Stomach (tissue), 9 donors: ENCODE measurements around the gene THBS4. TPM values are rescaled to one million over a fixed set of nuclear protein-coding genes. Genes with fewer than 3 reads are reported as not detected.
"Not testable (repeated sequence)": the region's sequence is repeated elsewhere in the genome, so short reads cannot be mapped to it uniquely, and the experiment has no call there.

Source experiments
- DNase-seq, 2 donors: peaks; one replicate each; pipeline versions ENCODE4 v3.0.0 to v3.0.0-alpha.2; 2013 to 2019
- H3K27ac ChIP-seq, 5 donors: fragments of 200-600 bp in 4 of 5; sonication (generic) in 4 of 5; one replicate each; pipeline ENCODE4 v1.5.1; 2013 to 2019; ENCODE audit warnings: mild to moderate bottlenecking in 1 of 5, moderate library complexity in 1 of 5
- H3K27me3 ChIP-seq, 3 donors: fragments of 200-600 bp; sonication (generic); one replicate each; pipeline ENCODE4 v1.5.1; 2017 to 2019; ENCODE audit warnings: mixed run types in 1 of 3
- H3K36me3 ChIP-seq, 4 donors: fragments of 200-600 bp; sonication (generic); 1 replicate in 3 of 4; 2 replicates in 1 of 4; pipeline ENCODE4 v1.5.1; 2016 to 2019
- H3K4me1 ChIP-seq, 4 donors: fragments of 200-600 bp; sonication (generic); one replicate each; pipeline ENCODE4 v1.5.1; 2016 to 2019
- H3K4me3 ChIP-seq, 4 donors: fragments of 200-600 bp; sonication (generic) in 3 of 4; one replicate each; pipeline ENCODE4 v1.5.1; 2016 to 2019; ENCODE audit warnings: mild to moderate bottlenecking in 1 of 4
- H3K9me3 ChIP-seq, 4 donors: fragments of 200-600 bp; sonication (generic); one replicate each; pipeline ENCODE4 v1.5.1; 2016 to 2019
- EP300 ChIP-seq: sonication (generic); formaldehyde crosslinking; IDR thresholded peaks from one replicate; pipeline ENCODE4 v1.6.1; 2017; ENCODE audit warnings: antibody characterized with exemption
- POLR2A ChIP-seq, 4 donors: fragments of 450-650 bp; IDR thresholded peaks; one replicate each; pipeline ENCODE4 v1.6.1; 2016; ENCODE audit warnings: antibody characterized with exemption in 4 of 4, control low read depth in 2 of 4, mild to moderate bottlenecking in 1 of 4, moderate library complexity in 1 of 4
- POLR2AphosphoS5 ChIP-seq, 3 donors: sonication (generic); formaldehyde crosslinking; IDR thresholded peaks; one replicate each; pipeline ENCODE4 v1.6.1; 2016; ENCODE audit warnings: antibody characterized with exemption in 3 of 3
- WGBS, 5 donors: extraction: QIAGEN DNeasy Blood & Tissue Kit in 3 of 5; methylation state at CpG; one replicate each; pipeline versions ENCODE4 v1.1.5 to v1.1.7; 2013 to 2018; 5-methylcytosine and 5-hydroxymethylcytosine counted together
- intact Hi-C: fragments of 100-400 bp; cut with DNase I; formaldehyde crosslinking; loops from one replicate; pipeline ENCODE4 v1.15.1; 2023; ENCODE audit warnings: low total_unique reads
- polyA plus RNA-seq, 3 donors: library from polyadenylated mRNA; stranded (reverse); fragments of 200-250 nt; gene quantifications; one replicate each; pipeline ENCODE4 v1.2.3, GENCODE V29; 2013
- total RNA-seq, 5 donors: library from RNA; depleted of rRNA; stranded (reverse); fragments of >200 nt; gene quantifications; one replicate each; pipeline versions ENCODE4 v1.1.0 to v1.2.3, GENCODE V29; 2014 to 2016
- TF ChIP-seq, protein P1 (sequence below), 7 experiments: fragments of 450-650 bp in 4 of 7; fragments of 200-600 bp in 3 of 7; sonication (generic) in 3 of 7; IDR thresholded peaks; one replicate each; pipeline ENCODE4 v1.5.1; 2016 to 2019; ENCODE audit warnings: antibody characterized with exemption in 7 of 7, control low read depth in 2 of 7, mild to moderate bottlenecking in 1 of 7
- donor health status: healthy with polysubstance abuse.
- donor health status: Bipolar disorder and iron deficiency.
- donor health status: healthy.

The THBS4 gene
- total and polyA plus RNA-seq, 8 donors = 0.19 to 38.2 (median 6.7) TPM; not detected in 1

DNA sequence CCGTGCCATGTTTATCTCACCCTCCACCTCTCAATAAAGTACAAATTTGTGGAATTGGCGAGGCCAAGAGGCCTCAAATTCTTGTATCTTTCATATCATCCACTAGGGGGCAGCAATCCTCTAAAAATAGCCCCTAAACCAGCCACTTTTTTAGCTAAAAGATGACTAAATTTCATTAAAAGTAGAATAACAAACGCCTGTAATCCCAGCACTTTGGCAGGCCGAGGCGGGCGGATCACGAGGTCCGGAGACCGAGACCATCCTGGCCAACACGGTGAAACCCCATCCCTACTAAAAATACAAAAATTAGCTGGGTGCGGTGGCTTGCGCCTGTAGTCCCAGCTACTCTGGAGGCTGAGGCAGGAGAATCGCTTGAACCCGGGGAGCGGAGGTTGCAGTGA, 56.6 kb downstream of the THBS4 start:
- peaks cover 0 to 22% (median 0%) of the 10 kb centered on the region in 4 donors for H3K4me1 ChIP-seq
- H3K9me3 ChIP-seq, H3K36me3 ChIP-seq, H3K27me3 ChIP-seq, H3K4me3 ChIP-seq: not testable (repeated sequence)
- H3K27ac ChIP-seq = peak overlapping the region in 2 of 5 donors; percentile 14 to 51
- 24 to 34% (median 30%) methylated on average over 15 of the region's 15 CpGs for WGBS, 5 donors
- TF ChIP-seq, protein P1, sequence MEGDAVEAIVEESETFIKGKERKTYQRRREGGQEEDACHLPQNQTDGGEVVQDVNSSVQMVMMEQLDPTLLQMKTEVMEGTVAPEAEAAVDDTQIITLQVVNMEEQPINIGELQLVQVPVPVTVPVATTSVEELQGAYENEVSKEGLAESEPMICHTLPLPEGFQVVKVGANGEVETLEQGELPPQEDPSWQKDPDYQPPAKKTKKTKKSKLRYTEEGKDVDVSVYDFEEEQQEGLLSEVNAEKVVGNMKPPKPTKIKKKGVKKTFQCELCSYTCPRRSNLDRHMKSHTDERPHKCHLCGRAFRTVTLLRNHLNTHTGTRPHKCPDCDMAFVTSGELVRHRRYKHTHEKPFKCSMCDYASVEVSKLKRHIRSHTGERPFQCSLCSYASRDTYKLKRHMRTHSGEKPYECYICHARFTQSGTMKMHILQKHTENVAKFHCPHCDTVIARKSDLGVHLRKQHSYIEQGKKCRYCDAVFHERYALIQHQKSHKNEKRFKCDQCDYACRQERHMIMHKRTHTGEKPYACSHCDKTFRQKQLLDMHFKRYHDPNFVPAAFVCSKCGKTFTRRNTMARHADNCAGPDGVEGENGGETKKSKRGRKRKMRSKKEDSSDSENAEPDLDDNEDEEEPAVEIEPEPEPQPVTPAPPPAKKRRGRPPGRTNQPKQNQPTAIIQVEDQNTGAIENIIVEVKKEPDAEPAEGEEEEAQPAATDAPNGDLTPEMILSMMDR (IDR thresholded peaks at IDR 0.05) = peak in 5 of 7 experiments; percentile 39 to 81 (median 73)
- intact Hi-C loops = loop anchor here (5.0 kb wide), 1 partner anchor 216 kb away; no protein-coding TSS in a partner anchor
- peak in 1 of 2 donors; percentile 81 for DNase-seq

DNA sequence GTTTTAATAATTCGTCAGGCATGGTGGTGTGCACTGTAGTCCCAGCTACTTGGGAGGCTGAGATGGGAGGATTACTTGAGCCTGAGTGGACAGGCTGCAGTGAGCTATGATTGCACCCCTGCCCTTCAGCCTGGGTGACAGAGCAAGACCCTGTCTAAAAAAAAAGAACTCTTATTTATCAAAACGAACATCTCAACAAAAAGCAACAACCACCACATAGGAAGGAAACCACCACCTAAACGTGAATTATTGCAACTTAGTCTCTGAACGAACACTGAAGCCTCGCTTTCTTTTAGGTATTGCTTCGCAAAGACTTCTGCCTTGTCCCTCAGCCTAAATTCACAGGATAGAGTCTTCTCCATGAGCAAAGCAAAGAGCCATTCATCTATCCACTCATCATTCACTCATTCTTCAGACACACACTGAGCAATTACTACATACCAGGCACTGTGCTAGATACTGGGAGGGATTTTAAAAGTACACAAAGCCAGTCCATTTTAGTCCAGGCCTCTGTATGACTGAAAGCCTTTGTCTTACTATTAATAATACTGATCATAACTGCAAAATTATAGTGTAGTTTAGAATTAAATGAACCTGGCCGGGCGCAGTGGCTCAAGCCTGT, 57.4 kb downstream of the THBS4 start:
- H3K4me3 ChIP-seq = no peak overlapping the region
- H3K4me1 ChIP-seq = peaks cover 0 to 22% (median 0%) of the 10 kb centered on the region in 4 donors
- no peaks in the 10 kb centered on the region for H3K36me3 ChIP-seq
- peak overlapping the region in 1 of 5 donors; percentile 51 for H3K27ac ChIP-seq
- DNase-seq = no peak
- WGBS, 5 donors = 82 to 87% (median 84%) methylated on average over 8 of the region's 8 CpGs
- intact Hi-C loops = loop anchor here (5.0 kb wide), 1 partner anchor 215 kb away; no protein-coding TSS in a partner anchor
- H3K27me3 ChIP-seq = no peaks in the 10 kb centered on the region
- TF ChIP-seq EP300 (no peak), POLR2AphosphoS5 (IDR thresholded peaks at IDR 0.05) (no peak), POLR2A (IDR thresholded peaks at IDR 0.05) (no peak)
- TF ChIP-seq, protein P1 (IDR thresholded peaks at IDR 0.05) = no peak
- no peaks in the 10 kb centered on the region for H3K9me3 ChIP-seq

DNA sequence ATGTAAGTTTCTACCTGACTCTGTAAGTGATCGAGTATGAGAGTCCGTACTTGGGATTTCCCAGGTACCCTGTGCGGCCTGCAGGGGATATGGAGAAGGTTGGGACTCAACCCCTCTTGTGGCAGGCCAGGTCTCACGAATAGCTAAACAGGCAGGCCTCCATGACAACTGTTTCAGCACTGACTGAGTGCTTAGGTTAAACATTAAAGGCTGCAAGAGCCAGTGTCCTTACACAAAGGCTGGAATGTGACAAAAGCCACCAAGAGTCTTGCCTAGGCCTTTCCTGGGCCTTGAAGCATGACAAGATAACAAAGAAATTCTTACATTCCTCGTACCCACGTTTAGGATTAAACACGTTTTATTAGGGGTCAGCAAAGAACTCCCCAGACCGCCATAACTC, 58.6 kb downstream of the THBS4 start:
- no peak overlapping the region for H3K27ac ChIP-seq
- no peaks in the 10 kb centered on the region for H3K36me3 ChIP-seq
- no peak overlapping the region for H3K4me3 ChIP-seq
- peak in 1 of 2 donors; percentile 58 for DNase-seq
- 35 to 67% (median 53%) methylated on average over 8 of the region's 8 CpGs for WGBS, 5 donors
- H3K4me1 ChIP-seq = peaks cover 0 to 22% (median 0%) of the 10 kb centered on the region in 4 donors
- TF ChIP-seq EP300 = no peak
- no peak for TF ChIP-seq POLR2AphosphoS5 (IDR thresholded peaks at IDR 0.05)
- no peak for TF ChIP-seq POLR2A (IDR thresholded peaks at IDR 0.05)
- TF ChIP-seq, protein P1 (IDR thresholded peaks at IDR 0.05) = no peak
- no peaks in the 10 kb centered on the region for H3K9me3 ChIP-seq
- intact Hi-C loops = loop anchor here (5.0 kb wide), 1 partner anchor 214 kb away; no protein-coding TSS in a partner anchor
- H3K27me3 ChIP-seq = no peaks in the 10 kb centered on the region

DNA sequence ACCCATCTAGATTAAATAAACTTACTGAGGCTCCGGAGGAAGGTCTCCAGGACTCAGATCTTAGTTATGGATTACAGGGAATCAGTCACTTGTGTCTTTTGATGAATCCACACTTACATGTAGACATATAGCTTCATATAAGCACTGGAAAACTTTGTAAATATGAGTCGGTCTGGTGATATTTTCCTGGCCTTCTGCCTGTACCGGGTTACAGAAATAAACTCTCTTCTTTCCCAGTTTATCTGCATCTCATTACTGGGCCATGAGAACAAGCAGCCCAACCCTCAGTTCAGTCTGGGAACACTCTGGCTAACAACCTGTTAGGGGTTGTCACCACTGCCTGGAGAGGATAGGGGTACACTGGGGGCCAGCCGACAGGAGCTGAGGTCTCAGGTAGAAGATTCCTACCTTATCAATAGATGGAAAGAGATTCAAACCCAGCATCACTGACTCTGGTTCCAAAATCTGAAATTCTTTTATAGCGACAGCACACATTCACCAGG, 59.1 kb downstream of the THBS4 start:
- TF ChIP-seq POLR2A (IDR thresholded peaks at IDR 0.05) (no peak), EP300 (no peak), POLR2AphosphoS5 (IDR thresholded peaks at IDR 0.05) (no peak)
- TF ChIP-seq, protein P1 (IDR thresholded peaks at IDR 0.05) = no peak
- Histone ChIP-seq H3K4me3 (no peak overlapping the region), H3K4me1 (peaks cover 0 to 22% (median 0%) of the 10 kb centered on the region in 4 donors), H3K9me3 (no peaks in the 10 kb centered on the region), H3K27me3 (no peaks in the 10 kb centered on the region), H3K27ac (no peak overlapping the region), H3K36me3 (no peaks in the 10 kb centered on the region)
- intact Hi-C loops = loop anchor here (5.0 kb wide), 1 partner anchor 213 kb away; no protein-coding TSS in a partner anchor
- WGBS, 5 donors = 52 to 65% (median 60%) methylated on average over 5 of the region's 5 CpGs
- no peak for DNase-seq
